Posterior cingulate gyrus (tissue), 11 donors: ENCODE results near the gene OR6P1.

Source experiments
- DNase-seq, 10 donors: peaks; one replicate each; pipeline versions ENCODE4 v3.0.0 to v3.0.0-alpha.2; 2020 to 2021; ENCODE audit warnings: mixed read lengths in 3 of 10
- intact Hi-C: fragments of 100-400 bp; cut with DNase I; formaldehyde crosslinking; loops from one replicate; pipeline ENCODE4 v1.15.1; 2023

The OR6P1 gene

GRCh38 chr1:158520021-158520420 is 50.4 kb downstream of the OR6P1 start:
- intact Hi-C loops = no loop called here
- no peak for DNase-seq

- no peak for DNase-seq
- intact Hi-C loops = no loop called here
Observed at GRCh38 chr1:158516966-158517365, 53.4 kb downstream of the OR6P1 start.
